ENCODE data around the gene SLC27A4. TPM values are rescaled to one million over a fixed set of nuclear protein-coding genes. Genes with fewer than 3 reads are reported as not detected.

The SLC27A4 gene
- total and polyA plus RNA-seq, 2 of the 13 experiments (the other 11 are each of a cell fraction or from before 2014, with no cell fraction given): 10.6 to 18.8 TPM

DNA sequence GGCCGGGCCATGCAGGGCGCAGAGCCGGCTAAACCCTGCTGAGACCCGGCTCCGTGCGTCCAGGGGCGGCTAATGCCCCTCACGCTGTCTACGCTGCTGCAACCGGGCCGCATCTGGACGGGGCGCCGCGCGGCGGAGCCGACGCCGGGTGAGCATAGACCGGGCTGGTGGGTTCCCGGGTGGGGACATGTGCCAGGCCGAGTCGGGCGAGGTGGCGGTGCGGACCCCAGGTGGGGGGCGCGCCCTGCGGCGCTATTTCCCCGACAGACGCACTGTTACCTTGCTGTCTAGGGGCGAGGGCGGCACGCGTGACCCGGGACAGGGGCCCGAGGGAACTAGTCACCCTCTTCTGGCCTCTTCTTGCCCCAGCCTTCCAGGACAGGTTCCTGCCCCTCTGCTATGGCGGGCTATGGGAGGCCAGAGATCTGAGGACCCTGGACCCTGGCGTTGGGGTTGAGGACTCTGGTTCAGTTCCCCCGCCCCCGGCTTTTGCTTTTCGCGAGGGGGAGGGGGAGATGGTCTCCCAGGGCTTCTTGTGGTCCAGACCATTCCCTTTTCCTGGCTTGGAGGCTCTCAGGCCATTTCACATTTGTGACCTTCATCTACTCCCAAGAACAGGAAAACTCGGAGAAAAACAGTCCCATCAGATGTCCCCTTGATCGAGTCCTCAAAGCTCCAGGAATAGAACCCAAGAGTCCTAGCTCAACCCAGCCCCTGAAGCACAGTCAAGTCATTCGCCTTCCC, 536 bp downstream of the SLC27A4 start (continued):
- no peak for TF ChIP-seq SMAD9 (CRISPR knock-in tag; IDR thresholded peaks at IDR 0.05)
- TF ChIP-seq ERF (CRISPR knock-in tag; IDR thresholded peaks at IDR 0.05): no peak
- TF ChIP-seq ZNF160 (CRISPR knock-in tag; IDR thresholded peaks at IDR 0.05): no peak
- no peak for TF ChIP-seq ZEB1 (IDR thresholded peaks at IDR 0.05; ENCODE audit: insufficient replicate concordance, low read depth)
- no peak for TF ChIP-seq GTF3A (CRISPR knock-in tag; conservative IDR thresholded peaks at IDR 0.05)
- TF ChIP-seq SMC3 (IDR thresholded peaks at IDR 0.05; ENCODE audit: low read length): no peak
- no peak for TF ChIP-seq TCF7L2 (IDR thresholded peaks at IDR 0.05; ENCODE audit: low read depth, low read length)
- TF ChIP-seq ZNF337 (CRISPR knock-in tag; IDR thresholded peaks at IDR 0.05; ENCODE audit: borderline replicate concordance, low read depth): no peak
- TF ChIP-seq AGO1 (IDR thresholded peaks at IDR 0.05; ENCODE audit: low read depth, low read length, poor library complexity, severe bottlenecking): no peak
- TF ChIP-seq, protein P1, sequence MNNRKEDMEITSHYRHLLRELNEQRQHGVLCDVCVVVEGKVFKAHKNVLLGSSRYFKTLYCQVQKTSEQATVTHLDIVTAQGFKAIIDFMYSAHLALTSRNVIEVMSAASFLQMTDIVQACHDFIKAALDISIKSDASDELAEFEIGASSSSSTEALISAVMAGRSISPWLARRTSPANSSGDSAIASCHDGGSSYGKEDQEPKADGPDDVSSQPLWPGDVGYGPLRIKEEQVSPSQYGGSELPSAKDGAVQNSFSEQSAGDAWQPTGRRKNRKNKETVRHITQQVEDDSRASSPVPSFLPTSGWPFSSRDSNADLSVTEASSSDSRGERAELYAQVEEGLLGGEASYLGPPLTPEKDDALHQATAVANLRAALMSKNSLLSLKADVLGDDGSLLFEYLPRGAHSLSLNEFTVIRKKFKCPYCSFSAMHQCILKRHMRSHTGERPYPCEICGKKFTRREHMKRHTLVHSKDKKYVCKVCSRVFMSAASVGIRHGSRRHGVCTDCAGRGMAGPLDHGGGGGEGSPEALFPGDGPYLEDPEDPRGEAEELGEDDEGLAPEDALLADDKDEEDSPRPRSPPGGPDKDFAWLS (CRISPR knock-in tag; IDR thresholded peaks at IDR 0.05; ENCODE audit: borderline replicate concordance): no peak
- TF ChIP-seq ZNF10 (CRISPR knock-in tag; IDR thresholded peaks at IDR 0.05; ENCODE audit: borderline replicate concordance, low read depth): no peak
- no peak for TF ChIP-seq HOXD1 (CRISPR knock-in tag; IDR thresholded peaks at IDR 0.05)
- TF ChIP-seq REPIN1 (CRISPR knock-in tag; IDR thresholded peaks at IDR 0.05; ENCODE audit: borderline replicate concordance, low read depth): no peak
- no peak for TF ChIP-seq EHMT2 (IDR thresholded peaks at IDR 0.05; ENCODE audit: borderline replicate concordance, low read depth, low read length)
- TF ChIP-seq IKZF1 (IDR thresholded peaks at IDR 0.05): no peak
- TF ChIP-seq ZNF7 (CRISPR knock-in tag; IDR thresholded peaks at IDR 0.05): no peak
- TF ChIP-seq, protein P2, sequence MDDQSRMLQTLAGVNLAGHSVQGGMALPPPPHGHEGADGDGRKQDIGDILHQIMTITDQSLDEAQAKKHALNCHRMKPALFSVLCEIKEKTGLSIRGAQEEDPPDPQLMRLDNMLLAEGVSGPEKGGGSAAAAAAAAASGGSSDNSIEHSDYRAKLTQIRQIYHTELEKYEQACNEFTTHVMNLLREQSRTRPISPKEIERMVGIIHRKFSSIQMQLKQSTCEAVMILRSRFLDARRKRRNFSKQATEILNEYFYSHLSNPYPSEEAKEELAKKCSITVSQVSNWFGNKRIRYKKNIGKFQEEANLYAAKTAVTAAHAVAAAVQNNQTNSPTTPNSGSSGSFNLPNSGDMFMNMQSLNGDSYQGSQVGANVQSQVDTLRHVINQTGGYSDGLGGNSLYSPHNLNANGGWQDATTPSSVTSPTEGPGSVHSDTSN (CRISPR knock-in tag; IDR thresholded peaks at IDR 0.05; ENCODE audit: borderline replicate concordance): no peak
- no peak; the same call in 1 of the 2 replicates for TF ChIP-seq KDM3A (CRISPR knock-in tag; IDR thresholded peaks at IDR 0.05; ENCODE audit: low read depth)
- TF ChIP-seq, protein P3, sequence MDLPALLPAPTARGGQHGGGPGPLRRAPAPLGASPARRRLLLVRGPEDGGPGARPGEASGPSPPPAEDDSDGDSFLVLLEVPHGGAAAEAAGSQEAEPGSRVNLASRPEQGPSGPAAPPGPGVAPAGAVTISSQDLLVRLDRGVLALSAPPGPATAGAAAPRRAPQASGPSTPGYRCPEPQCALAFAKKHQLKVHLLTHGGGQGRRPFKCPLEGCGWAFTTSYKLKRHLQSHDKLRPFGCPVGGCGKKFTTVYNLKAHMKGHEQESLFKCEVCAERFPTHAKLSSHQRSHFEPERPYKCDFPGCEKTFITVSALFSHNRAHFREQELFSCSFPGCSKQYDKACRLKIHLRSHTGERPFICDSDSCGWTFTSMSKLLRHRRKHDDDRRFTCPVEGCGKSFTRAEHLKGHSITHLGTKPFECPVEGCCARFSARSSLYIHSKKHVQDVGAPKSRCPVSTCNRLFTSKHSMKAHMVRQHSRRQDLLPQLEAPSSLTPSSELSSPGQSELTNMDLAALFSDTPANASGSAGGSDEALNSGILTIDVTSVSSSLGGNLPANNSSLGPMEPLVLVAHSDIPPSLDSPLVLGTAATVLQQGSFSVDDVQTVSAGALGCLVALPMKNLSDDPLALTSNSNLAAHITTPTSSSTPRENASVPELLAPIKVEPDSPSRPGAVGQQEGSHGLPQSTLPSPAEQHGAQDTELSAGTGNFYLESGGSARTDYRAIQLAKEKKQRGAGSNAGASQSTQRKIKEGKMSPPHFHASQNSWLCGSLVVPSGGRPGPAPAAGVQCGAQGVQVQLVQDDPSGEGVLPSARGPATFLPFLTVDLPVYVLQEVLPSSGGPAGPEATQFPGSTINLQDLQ (CRISPR knock-in tag; IDR thresholded peaks at IDR 0.05): no peak
- TF ChIP-seq, protein P4, sequence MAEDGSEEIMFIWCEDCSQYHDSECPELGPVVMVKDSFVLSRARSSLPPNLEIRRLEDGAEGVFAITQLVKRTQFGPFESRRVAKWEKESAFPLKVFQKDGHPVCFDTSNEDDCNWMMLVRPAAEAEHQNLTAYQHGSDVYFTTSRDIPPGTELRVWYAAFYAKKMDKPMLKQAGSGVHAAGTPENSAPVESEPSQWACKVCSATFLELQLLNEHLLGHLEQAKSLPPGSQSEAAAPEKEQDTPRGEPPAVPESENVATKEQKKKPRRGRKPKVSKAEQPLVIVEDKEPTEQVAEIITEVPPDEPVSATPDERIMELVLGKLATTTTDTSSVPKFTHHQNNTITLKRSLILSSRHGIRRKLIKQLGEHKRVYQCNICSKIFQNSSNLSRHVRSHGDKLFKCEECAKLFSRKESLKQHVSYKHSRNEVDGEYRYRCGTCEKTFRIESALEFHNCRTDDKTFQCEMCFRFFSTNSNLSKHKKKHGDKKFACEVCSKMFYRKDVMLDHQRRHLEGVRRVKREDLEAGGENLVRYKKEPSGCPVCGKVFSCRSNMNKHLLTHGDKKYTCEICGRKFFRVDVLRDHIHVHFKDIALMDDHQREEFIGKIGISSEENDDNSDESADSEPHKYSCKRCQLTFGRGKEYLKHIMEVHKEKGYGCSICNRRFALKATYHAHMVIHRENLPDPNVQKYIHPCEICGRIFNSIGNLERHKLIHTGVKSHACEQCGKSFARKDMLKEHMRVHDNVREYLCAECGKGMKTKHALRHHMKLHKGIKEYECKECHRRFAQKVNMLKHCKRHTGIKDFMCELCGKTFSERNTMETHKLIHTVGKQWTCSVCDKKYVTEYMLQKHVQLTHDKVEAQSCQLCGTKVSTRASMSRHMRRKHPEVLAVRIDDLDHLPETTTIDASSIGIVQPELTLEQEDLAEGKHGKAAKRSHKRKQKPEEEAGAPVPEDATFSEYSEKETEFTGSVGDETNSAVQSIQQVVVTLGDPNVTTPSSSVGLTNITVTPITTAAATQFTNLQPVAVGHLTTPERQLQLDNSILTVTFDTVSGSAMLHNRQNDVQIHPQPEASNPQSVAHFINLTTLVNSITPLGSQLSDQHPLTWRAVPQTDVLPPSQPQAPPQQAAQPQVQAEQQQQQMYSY (CRISPR knock-in tag; IDR thresholded peaks at IDR 0.05): no peak
- no peak for TF ChIP-seq TARDBP (CRISPR knock-in tag; IDR thresholded peaks at IDR 0.05)
